Thyroid gland (tissue), 4 donors: ENCODE data around the gene SV2B. TPM values are rescaled to one million over a fixed set of nuclear protein-coding genes. Genes with fewer than 3 reads are reported as not detected.
A peak's percentile ranks its signal among the peaks of the same experiment; 100 is the strongest.

ENCODE experiments used
- DNase-seq, 2 donors: peaks; one replicate each; pipeline ENCODE4 v3.0.0-alpha.2; 2019
- H3K27ac ChIP-seq, 3 donors: fragments of 200-600 bp; sonication (generic); 1 replicate in 2 of 3; 2 replicates in 1 of 3; pipeline ENCODE4 v1.5.1; 2016 to 2019; ENCODE audit warnings: mild to moderate bottlenecking in 1 of 3, moderate library complexity in 1 of 3
- H3K27me3 ChIP-seq: fragments of 200-600 bp; sonication (generic); one replicate; pipeline ENCODE4 v1.5.1; 2019
- H3K36me3 ChIP-seq, 2 donors: fragments of 200-600 bp; sonication (generic); one replicate each; pipeline ENCODE4 v1.5.1; 2016 to 2019
- H3K4me1 ChIP-seq, 2 donors: fragments of 200-600 bp; sonication (generic); one replicate each; pipeline ENCODE4 v1.5.1; 2017 to 2019
- H3K4me3 ChIP-seq, 3 donors: fragments of 200-600 bp; sonication (generic); replicated peaks in 1 of 3; 1 replicate in 2 of 3; 2 replicates in 1 of 3; pipeline ENCODE4 v1.5.1; 2016; ENCODE audit warnings: mild to moderate bottlenecking in 1 of 3
- H3K9me3 ChIP-seq: fragments of 200-600 bp; sonication (generic); one replicate; pipeline ENCODE4 v1.5.1; 2017
- CTCF ChIP-seq, 6 experiments: fragments of 200-600 bp in 3 of 6; fragments of 450-650 bp in 3 of 6; sonication (generic) in 3 of 6; IDR thresholded peaks; one replicate each; pipeline ENCODE4 v1.5.1; 2016 to 2019; ENCODE audit warnings: antibody characterized with exemption in 6 of 6, mild to moderate bottlenecking in 2 of 6, inconsistent platforms in 1 of 6, moderate library complexity in 1 of 6
- POLR2A ChIP-seq, 2 donors: fragments of 450-650 bp; IDR thresholded peaks; one replicate each; pipeline ENCODE4 v1.6.1; 2017; ENCODE audit warnings: antibody characterized with exemption in 2 of 2, mild to moderate bottlenecking in 2 of 2, moderate library complexity in 1 of 2
- WGBS, 2 donors: methylation state at CpG; one replicate each; pipeline ENCODE4 v1.1.5; 2017; 5-methylcytosine and 5-hydroxymethylcytosine counted together
- intact Hi-C: fragments of 100-400 bp; cut with DNase I; formaldehyde crosslinking; loops from one replicate; pipeline ENCODE4 v1.15.1; 2023
- total RNA-seq, 4 donors: library from RNA; depleted of rRNA; stranded (reverse); fragments of >200 nt; gene quantifications; one replicate each; pipeline ENCODE4 v1.2.3, GENCODE V29; 2016

The SV2B gene
- total RNA-seq, 4 donors from 2014 or later, result 0.83 to 3.9 (median 2.2) TPM

- intact Hi-C loops, result no loop called here
Observed at GRCh38 chr15:91224755-91225380, 124.8 kb downstream of the SV2B start.

GRCh38 chr15:91225741-91226140 is 125.7 kb downstream of the SV2B start:
- Histone ChIP-seq H3K27me3 (no peaks in the 10 kb centered on the region), H3K4me3 (no peak overlapping the region), H3K36me3 (no peaks in the 10 kb centered on the region), H3K9me3 (no peaks in the 10 kb centered on the region), H3K4me1 (no peaks in the 10 kb centered on the region), H3K27ac (no peak overlapping the region)
- DNase-seq, result no peak
- intact Hi-C loops, result no loop called here
- WGBS, 2 donors, result 64 to 73% methylated on average over 5 of the region's 5 CpGs
- no peak for TF ChIP-seq CTCF (IDR thresholded peaks at IDR 0.05)
- TF ChIP-seq POLR2A (IDR thresholded peaks at IDR 0.05), result no peak

More at GRCh38 chr15:91224755-91225380, 124.8 kb downstream of the SV2B start:
- Histone ChIP-seq H3K27me3 (no peaks in the 10 kb centered on the region), H3K36me3 (no peaks in the 10 kb centered on the region), H3K9me3 (no peaks in the 10 kb centered on the region), H3K4me3 (no peak overlapping the region), H3K27ac (no peak overlapping the region), H3K4me1 (no peaks in the 10 kb centered on the region)
- TF ChIP-seq POLR2A (IDR thresholded peaks at IDR 0.05) (no peak), CTCF (IDR thresholded peaks at IDR 0.05) (peak in 5 of 6 experiments; percentile 20 to 53 (median 28))
- DNase-seq, result no peak
- WGBS, 2 donors, result 62 to 66% methylated on average over 7 of the region's 7 CpGs

- DNase-seq, result no peak
- H3K4me3 ChIP-seq, result no peak overlapping the region
- no peaks in the 10 kb centered on the region for H3K9me3 ChIP-seq
- H3K36me3 ChIP-seq, result no peaks in the 10 kb centered on the region
- TF ChIP-seq CTCF (IDR thresholded peaks at IDR 0.05) (no peak), POLR2A (IDR thresholded peaks at IDR 0.05) (no peak)
- H3K27me3 ChIP-seq, result no peaks in the 10 kb centered on the region
- intact Hi-C loops, result no loop called here
- no peaks in the 10 kb centered on the region for H3K4me1 ChIP-seq
- H3K27ac ChIP-seq, result no peak overlapping the region
- 55 to 61% methylated on average over 3 of the region's 3 CpGs for WGBS, 2 donors
Observed at GRCh38 chr15:91227117-91227516, 127.1 kb downstream of the SV2B start.

GRCh38 chr15:91227766-91228165 is 127.7 kb downstream of the SV2B start:
- H3K27me3 ChIP-seq, result no peaks in the 10 kb centered on the region
- WGBS, 2 donors, result 59 to 66% methylated on average over 5 of the region's 5 CpGs
- H3K9me3 ChIP-seq, result no peaks in the 10 kb centered on the region
- H3K4me3 ChIP-seq, result no peak overlapping the region
- no peak for DNase-seq
- H3K36me3 ChIP-seq, result no peaks in the 10 kb centered on the region
- H3K4me1 ChIP-seq, result no peaks in the 10 kb centered on the region
- H3K27ac ChIP-seq, result no peak overlapping the region
- TF ChIP-seq POLR2A (IDR thresholded peaks at IDR 0.05), result no peak
- TF ChIP-seq CTCF (IDR thresholded peaks at IDR 0.05), result no peak
- intact Hi-C loops, result no loop called here

GRCh38 chr15:91228383-91228782 is 128.3 kb downstream of the SV2B start:
- no peak for DNase-seq
- Histone ChIP-seq H3K36me3 (no peaks in the 10 kb centered on the region), H3K27ac (no peak overlapping the region), H3K9me3 (no peaks in the 10 kb centered on the region), H3K4me3 (no peak overlapping the region), H3K4me1 (no peaks in the 10 kb centered on the region), H3K27me3 (no peaks in the 10 kb centered on the region)
- no peak for TF ChIP-seq POLR2A (IDR thresholded peaks at IDR 0.05)
- no peak for TF ChIP-seq CTCF (IDR thresholded peaks at IDR 0.05)
- intact Hi-C loops, result no loop called here
- WGBS, 2 donors, result 78 to 94% methylated on average over 3 of the region's 3 CpGs
